ENCODE results near the gene DBI. TPM values are rescaled to one million over a fixed set of nuclear protein-coding genes. Genes with fewer than 3 reads are reported as not detected.

DBI gene
- total RNA-seq, 6 experiments from 2014 or later, result 76.6 to 139 (median 101) TPM

GRCh38 chr2:119409506-119409905 is 42.7 kb downstream of the DBI start:
- H3K36me3 Mint-ChIP-seq (ENCODE audit: low read depth), result no peaks in the 10 kb centered on the region
- peaks cover 5% of the 10 kb centered on the region for H3K27me3 Mint-ChIP-seq (ENCODE audit: insufficient read depth)
- no peak for DNase-seq
- H3K27ac Mint-ChIP-seq, result no peak overlapping the region
- TF ChIP-seq CTCF (IDR thresholded peaks at IDR 0.05), result no peak
- H3K9me3 Mint-ChIP-seq, result no peaks in the 10 kb centered on the region
- H3K4me1 Mint-ChIP-seq (ENCODE audit: low read depth), result no peaks in the 10 kb centered on the region
- H3K4me3 Mint-ChIP-seq, result no peak overlapping the region

- Mint-ChIP-seq H3K4me1 (ENCODE audit: low read depth) (no peaks in the 10 kb centered on the region), H3K27me3 (ENCODE audit: insufficient read depth) (peaks cover 10% of the 10 kb centered on the region; the same call in 1 of the 2 replicates), H3K4me3 (no peak overlapping the region), H3K9me3 (no peaks in the 10 kb centered on the region), H3K36me3 (ENCODE audit: low read depth) (no peaks in the 10 kb centered on the region), H3K27ac (no peak overlapping the region)
- DNase-seq, result no peak
- no peak for TF ChIP-seq CTCF (IDR thresholded peaks at IDR 0.05)
These were observed 48.1 kb downstream of the DBI start for GRCh38 chr2:119414894-119415293.

GRCh38 chr2:119415630-119416029 is 48.9 kb downstream of the DBI start:
- H3K36me3 Mint-ChIP-seq (ENCODE audit: low read depth), result no peaks in the 10 kb centered on the region
- no peaks in the 10 kb centered on the region for H3K9me3 Mint-ChIP-seq
- DNase-seq, result no peak
- H3K4me1 Mint-ChIP-seq (ENCODE audit: low read depth), result no peaks in the 10 kb centered on the region
- H3K4me3 Mint-ChIP-seq, result no peak overlapping the region
- peaks cover 10% of the 10 kb centered on the region; the same call in 1 of the 2 replicates for H3K27me3 Mint-ChIP-seq (ENCODE audit: insufficient read depth)
- no peak overlapping the region for H3K27ac Mint-ChIP-seq
- TF ChIP-seq CTCF (IDR thresholded peaks at IDR 0.05), result no peak

GRCh38 chr2:119416299-119416923 is 49.6 kb downstream of the DBI start:
- Mint-ChIP-seq H3K36me3 (ENCODE audit: low read depth) (no peaks in the 10 kb centered on the region), H3K4me1 (ENCODE audit: low read depth) (no peaks in the 10 kb centered on the region), H3K27me3 (ENCODE audit: insufficient read depth) (peaks cover 10% of the 10 kb centered on the region; the same call in 1 of the 2 replicates), H3K9me3 (peaks cover 4% of the 10 kb centered on the region), H3K27ac (no peak overlapping the region), H3K4me3 (no peak overlapping the region)
- no peak for DNase-seq
- TF ChIP-seq CTCF (IDR thresholded peaks at IDR 0.05), result no peak

- Mint-ChIP-seq H3K4me3 (no peak overlapping the region), H3K27ac (no peak overlapping the region), H3K36me3 (ENCODE audit: low read depth) (no peaks in the 10 kb centered on the region), H3K27me3 (ENCODE audit: insufficient read depth) (peaks cover 18% of the 10 kb centered on the region; the same call in 1 of the 2 replicates), H3K4me1 (ENCODE audit: low read depth) (no peaks in the 10 kb centered on the region), H3K9me3 (peaks cover 8% of the 10 kb centered on the region)
- TF ChIP-seq CTCF (IDR thresholded peaks at IDR 0.05), result no peak
- no peak for DNase-seq
These were observed 51.1 kb downstream of the DBI start for GRCh38 chr2:119417908-119418307.

Data from HFFc6 (cell line).